ENCODE results near the gene LYZL4. TPM values are rescaled to one million over a fixed set of nuclear protein-coding genes. Genes with fewer than 3 reads are reported as not detected.

The LYZL4 gene
- polyA plus RNA-seq, 1 donor from 2014 or later = not detected

DNA sequence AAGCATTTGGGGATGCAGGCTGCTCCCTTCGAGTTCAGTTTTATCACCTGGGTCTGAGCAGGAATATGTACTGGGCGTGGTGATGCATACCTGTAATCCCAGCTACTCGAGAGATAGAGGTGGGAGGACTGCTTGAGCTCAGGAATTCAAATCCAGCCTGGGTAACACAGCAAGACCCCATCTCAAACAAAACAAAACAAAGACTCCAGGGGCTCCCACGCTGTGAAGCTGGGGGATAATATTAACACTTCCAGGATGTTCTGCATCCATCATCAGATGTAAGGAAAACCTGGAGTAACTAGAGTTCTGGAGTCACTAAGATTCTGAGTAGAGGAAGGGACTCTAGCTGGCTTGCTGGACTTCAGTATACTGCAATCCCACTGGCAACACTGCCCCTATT lies 40.6 kb downstream of the LYZL4 start:
- no peaks in the 10 kb centered on the region for H3K36me3 ChIP-seq (ENCODE audit: insufficient read depth, low read length)
- H3K79me2 ChIP-seq (replicated peaks; ENCODE audit: insufficient read depth, low read length) = no peaks in the 10 kb centered on the region
- TF ChIP-seq TAF1 (IDR thresholded peaks at IDR 0.05; ENCODE audit: low read depth) (no peak), MXI1 (conservative IDR thresholded peaks at IDR 0.05; ENCODE audit: poor library complexity, severe bottlenecking) (no peak), CTCF (IDR thresholded peaks at IDR 0.05; ENCODE audit: poor library complexity, severe bottlenecking) (no peak), EP300 (conservative IDR thresholded peaks at IDR 0.05; ENCODE audit: poor library complexity, severe bottlenecking) (no peak), REST (IDR thresholded peaks at IDR 0.05; ENCODE audit: borderline replicate concordance) (no peak), POLR2AphosphoS5 (IDR thresholded peaks at IDR 0.05) (no peak), RAD21 (conservative IDR thresholded peaks at IDR 0.05) (no peak), EZH2 (IDR thresholded peaks at IDR 0.05; ENCODE audit: borderline replicate concordance, insufficient read depth, low read length, poor library complexity, severe bottlenecking) (no peak), SMC3 (conservative IDR thresholded peaks at IDR 0.05; ENCODE audit: poor library complexity) (no peak)
- H3K9me3 ChIP-seq (ENCODE audit: low read length) = no peaks in the 10 kb centered on the region
- no peaks in the 10 kb centered on the region for H4K20me1 ChIP-seq (ENCODE audit: insufficient read depth)
- H3F3A ChIP-seq (ENCODE audit: insufficient read depth, low read length, poor library complexity, severe bottlenecking) = no peaks in the 10 kb centered on the region
- no peak overlapping the region for H2AFZ ChIP-seq (ENCODE audit: low read depth, low read length)
- H3K27ac ChIP-seq (ENCODE audit: low read length) = no peak overlapping the region
- H3K4me3 ChIP-seq (ENCODE audit: low read length) = no peak overlapping the region
- H3K9ac ChIP-seq (ENCODE audit: low read length) = no peak overlapping the region
- H3K9me2 ChIP-seq (ENCODE audit: insufficient read depth, low read length) = no peaks in the 10 kb centered on the region
- no peaks in the 10 kb centered on the region for H3K27me3 ChIP-seq (ENCODE audit: insufficient read depth, low read depth, low read length)
- H3K4me2 ChIP-seq (ENCODE audit: low read length) = no peak overlapping the region

- Histone ChIP-seq H3K4me3 (ENCODE audit: low read length) (no peak overlapping the region), H3K9ac (ENCODE audit: low read length) (no peak overlapping the region), H3K27ac (ENCODE audit: low read length) (no peak overlapping the region), H3K36me3 (ENCODE audit: insufficient read depth, low read length) (no peaks in the 10 kb centered on the region), H3K4me2 (ENCODE audit: low read length) (no peak overlapping the region), H3F3A (ENCODE audit: insufficient read depth, low read length, poor library complexity, severe bottlenecking) (no peaks in the 10 kb centered on the region), H3K9me3 (ENCODE audit: low read length) (no peaks in the 10 kb centered on the region), H3K9me2 (ENCODE audit: insufficient read depth, low read length) (no peaks in the 10 kb centered on the region), H4K20me1 (ENCODE audit: insufficient read depth) (no peaks in the 10 kb centered on the region), H2AFZ (ENCODE audit: low read depth, low read length) (no peak overlapping the region), H3K27me3 (ENCODE audit: insufficient read depth, low read depth, low read length) (no peaks in the 10 kb centered on the region), H3K79me2 (replicated peaks; ENCODE audit: insufficient read depth, low read length) (no peaks in the 10 kb centered on the region)
- no peak for TF ChIP-seq EP300 (conservative IDR thresholded peaks at IDR 0.05; ENCODE audit: poor library complexity, severe bottlenecking)
These were observed 41.1 kb downstream of the LYZL4 start for GRCh38 chr3:42369304-42369703.

- H3K27ac ChIP-seq (ENCODE audit: low read length) = no peak overlapping the region
- H2AFZ ChIP-seq (ENCODE audit: low read depth, low read length) = no peak overlapping the region
- H4K20me1 ChIP-seq (ENCODE audit: insufficient read depth) = no peaks in the 10 kb centered on the region
- H3K9me3 ChIP-seq (ENCODE audit: low read length) = no peaks in the 10 kb centered on the region
- H3K36me3 ChIP-seq (ENCODE audit: insufficient read depth, low read length) = no peaks in the 10 kb centered on the region
- no peaks in the 10 kb centered on the region for H3K27me3 ChIP-seq (ENCODE audit: insufficient read depth, low read depth, low read length)
- TF ChIP-seq RAD21 (conservative IDR thresholded peaks at IDR 0.05) (no peak), CTCF (IDR thresholded peaks at IDR 0.05; ENCODE audit: poor library complexity, severe bottlenecking) (no peak), SMC3 (conservative IDR thresholded peaks at IDR 0.05; ENCODE audit: poor library complexity) (no peak), MXI1 (conservative IDR thresholded peaks at IDR 0.05; ENCODE audit: poor library complexity, severe bottlenecking) (no peak), TAF1 (IDR thresholded peaks at IDR 0.05; ENCODE audit: low read depth) (no peak), REST (IDR thresholded peaks at IDR 0.05; ENCODE audit: borderline replicate concordance) (no peak), EZH2 (IDR thresholded peaks at IDR 0.05; ENCODE audit: borderline replicate concordance, insufficient read depth, low read length, poor library complexity, severe bottlenecking) (no peak), POLR2AphosphoS5 (IDR thresholded peaks at IDR 0.05) (no peak)
- no peaks in the 10 kb centered on the region for H3K79me2 ChIP-seq (replicated peaks; ENCODE audit: insufficient read depth, low read length)
- no peak overlapping the region for H3K9ac ChIP-seq (ENCODE audit: low read length)
- no peaks in the 10 kb centered on the region for H3K9me2 ChIP-seq (ENCODE audit: insufficient read depth, low read length)
- H3K4me3 ChIP-seq (ENCODE audit: low read length) = no peak overlapping the region
- no peak overlapping the region for H3K4me2 ChIP-seq (ENCODE audit: low read length)
- H3F3A ChIP-seq (ENCODE audit: insufficient read depth, low read length, poor library complexity, severe bottlenecking) = no peaks in the 10 kb centered on the region
These were observed 41.5 kb downstream of the LYZL4 start for GRCh38 chr3:42368861-42369260.
